ENCODE data around the gene RAB1A.

Gene RAB1A

DNA sequence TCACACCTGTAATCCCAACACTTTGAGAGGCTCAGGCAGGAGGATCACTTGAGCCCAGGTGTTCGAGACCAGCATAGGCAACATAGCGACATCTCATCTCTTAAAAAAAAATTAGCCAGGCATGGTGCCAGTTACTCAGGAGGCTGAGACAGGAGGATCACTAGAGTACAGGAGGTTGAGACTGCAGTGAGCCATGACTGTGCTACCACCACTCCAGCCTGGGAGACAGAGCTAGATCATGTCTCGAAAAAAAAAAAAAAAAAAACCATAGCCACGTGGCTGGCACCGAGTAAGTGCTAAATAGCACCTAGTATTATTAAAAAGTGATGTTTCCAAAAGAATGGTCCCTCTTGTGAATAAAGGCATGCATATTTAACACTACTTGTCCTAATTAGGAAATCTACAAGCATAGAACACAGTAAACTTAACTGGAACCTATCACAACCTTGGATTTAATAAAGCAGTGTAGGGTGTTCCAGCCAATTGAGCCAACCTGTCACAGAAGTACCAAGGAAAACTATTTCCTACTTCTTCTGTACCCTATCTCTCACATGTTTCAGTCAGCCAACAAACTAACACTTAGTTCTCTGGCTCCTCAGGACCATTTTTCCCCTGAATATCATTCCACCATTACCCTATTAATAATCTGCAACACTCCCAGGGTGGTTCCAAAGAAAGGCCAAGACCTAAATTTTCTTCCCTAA, 8.8 kb downstream of the RAB1A start:
- no peak for DNase-seq (ENCODE audit: low read depth)
- TF ChIP-seq, protein P1, sequence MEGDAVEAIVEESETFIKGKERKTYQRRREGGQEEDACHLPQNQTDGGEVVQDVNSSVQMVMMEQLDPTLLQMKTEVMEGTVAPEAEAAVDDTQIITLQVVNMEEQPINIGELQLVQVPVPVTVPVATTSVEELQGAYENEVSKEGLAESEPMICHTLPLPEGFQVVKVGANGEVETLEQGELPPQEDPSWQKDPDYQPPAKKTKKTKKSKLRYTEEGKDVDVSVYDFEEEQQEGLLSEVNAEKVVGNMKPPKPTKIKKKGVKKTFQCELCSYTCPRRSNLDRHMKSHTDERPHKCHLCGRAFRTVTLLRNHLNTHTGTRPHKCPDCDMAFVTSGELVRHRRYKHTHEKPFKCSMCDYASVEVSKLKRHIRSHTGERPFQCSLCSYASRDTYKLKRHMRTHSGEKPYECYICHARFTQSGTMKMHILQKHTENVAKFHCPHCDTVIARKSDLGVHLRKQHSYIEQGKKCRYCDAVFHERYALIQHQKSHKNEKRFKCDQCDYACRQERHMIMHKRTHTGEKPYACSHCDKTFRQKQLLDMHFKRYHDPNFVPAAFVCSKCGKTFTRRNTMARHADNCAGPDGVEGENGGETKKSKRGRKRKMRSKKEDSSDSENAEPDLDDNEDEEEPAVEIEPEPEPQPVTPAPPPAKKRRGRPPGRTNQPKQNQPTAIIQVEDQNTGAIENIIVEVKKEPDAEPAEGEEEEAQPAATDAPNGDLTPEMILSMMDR (conservative IDR thresholded peaks at IDR 0.05; ENCODE audit: low read depth, low read length), result no peak
- H3K4me3 ChIP-seq (ENCODE audit: low read depth, low read length), result no peak overlapping the region

DNA sequence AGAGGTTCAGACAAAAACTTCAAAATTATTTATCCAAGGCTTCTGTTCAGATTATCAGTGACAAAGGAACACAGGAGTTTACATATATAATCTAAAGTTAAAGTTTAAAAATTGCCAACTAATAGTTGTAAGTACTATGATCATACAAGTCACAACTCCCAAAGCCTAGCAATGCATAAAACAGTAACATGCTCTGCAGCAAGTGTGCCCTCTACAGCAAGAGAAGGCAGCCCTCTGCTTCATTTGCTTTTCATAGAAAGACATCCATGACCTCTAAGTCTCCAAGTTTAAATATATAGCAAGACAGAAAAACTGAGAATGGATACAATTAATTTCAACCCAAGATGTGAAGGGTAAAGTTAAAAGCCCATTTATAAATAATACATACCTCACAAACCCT, 13.3 kb downstream of the RAB1A start:
- TF ChIP-seq, protein P1 (conservative IDR thresholded peaks at IDR 0.05; ENCODE audit: low read depth, low read length), result no peak
- H3K4me3 ChIP-seq (ENCODE audit: low read depth, low read length), result no peak overlapping the region
- no peak for DNase-seq (ENCODE audit: low read depth)

DNA sequence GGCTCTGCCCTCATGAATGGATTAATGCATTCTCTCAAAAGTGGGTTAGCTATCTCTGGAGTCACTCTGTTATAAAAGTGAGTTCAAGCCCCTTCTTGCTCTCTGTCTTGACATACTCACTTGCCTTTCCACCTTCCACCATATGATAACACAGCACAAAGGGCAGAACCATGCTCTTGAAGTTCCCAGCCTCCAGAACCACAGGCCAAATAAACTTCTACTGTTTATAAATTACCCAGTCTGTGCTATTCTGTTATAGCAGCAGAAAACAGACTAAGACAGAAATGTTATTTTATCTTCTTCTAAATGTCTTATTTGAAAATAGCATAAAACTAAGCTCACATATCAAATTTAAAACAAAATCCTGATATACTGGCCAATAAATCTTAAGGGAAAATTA, 15.0 kb downstream of the RAB1A start:
- TF ChIP-seq, protein P1 (conservative IDR thresholded peaks at IDR 0.05; ENCODE audit: low read depth, low read length), result no peak
- no peak overlapping the region for H3K4me3 ChIP-seq (ENCODE audit: low read depth, low read length)
- no peak for DNase-seq (ENCODE audit: low read depth)

DNA sequence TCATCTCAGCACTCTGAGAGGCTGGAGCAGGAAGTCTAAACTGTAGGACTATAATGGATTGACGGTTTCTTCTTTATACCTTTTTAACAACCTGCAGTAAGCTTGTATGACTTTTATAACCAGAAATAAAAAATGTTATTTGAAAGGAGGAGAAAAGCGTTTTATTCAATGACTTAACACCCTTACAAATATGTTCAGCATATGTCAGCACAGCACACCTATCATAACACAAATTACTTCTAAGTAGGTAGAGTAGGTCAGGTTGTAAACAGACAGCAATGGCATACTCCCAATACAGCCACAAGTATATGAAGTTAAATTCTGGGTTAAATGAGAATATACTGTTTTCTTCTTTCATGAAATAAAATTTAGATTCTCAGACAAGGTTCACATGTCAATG, 16.1 kb downstream of the RAB1A start:
- no peak for DNase-seq (ENCODE audit: low read depth)
- H3K4me3 ChIP-seq (ENCODE audit: low read depth, low read length), result no peak overlapping the region
- TF ChIP-seq, protein P1 (conservative IDR thresholded peaks at IDR 0.05; ENCODE audit: low read depth, low read length), result no peak

DNA sequence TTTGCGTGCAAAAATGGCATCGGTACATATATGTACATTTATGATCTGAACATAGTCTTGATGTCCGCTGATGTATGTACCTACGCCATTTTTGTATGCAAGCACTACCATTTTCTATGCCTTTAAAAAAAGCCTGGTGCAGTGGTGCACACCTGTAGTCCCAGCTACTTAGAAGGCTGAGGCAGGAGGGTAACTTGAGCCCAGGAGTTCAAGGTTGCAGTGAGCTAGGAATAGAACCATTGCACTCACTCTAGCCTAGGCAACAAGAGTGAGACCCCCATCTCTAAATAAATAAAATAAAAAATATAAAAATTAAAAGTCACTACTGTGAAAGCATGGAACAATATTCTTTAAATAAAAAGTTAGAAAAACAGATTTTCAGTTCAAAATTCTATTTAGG, 16.7 kb downstream of the RAB1A start:
- TF ChIP-seq, protein P1 (conservative IDR thresholded peaks at IDR 0.05; ENCODE audit: low read depth, low read length), result no peak
- no peak for DNase-seq (ENCODE audit: low read depth)
- H3K4me3 ChIP-seq (ENCODE audit: low read depth, low read length), result no peak overlapping the region

DNA sequence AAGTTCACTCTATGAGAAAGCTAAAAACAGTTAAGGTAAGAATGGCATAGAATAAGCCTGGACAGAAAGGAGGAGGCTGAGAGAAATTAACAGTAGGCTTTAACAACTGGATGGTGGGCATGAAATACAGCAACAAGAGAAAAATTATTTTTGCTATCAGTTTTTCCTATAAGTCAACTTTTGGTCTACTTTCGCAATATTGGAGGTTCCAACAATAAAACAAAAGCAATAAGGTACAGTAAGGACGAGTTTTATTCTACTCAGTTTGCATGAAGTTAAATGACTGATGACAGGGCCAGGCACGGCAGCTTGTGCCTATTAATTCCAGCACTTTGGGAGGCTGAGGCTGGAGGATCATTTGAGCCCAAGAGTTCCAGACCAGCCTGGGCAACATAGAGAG, 17.3 kb downstream of the RAB1A start:
- DNase-seq (ENCODE audit: low read depth), result no peak
- H3K4me3 ChIP-seq (ENCODE audit: low read depth, low read length), result no peak overlapping the region
- TF ChIP-seq, protein P1 (conservative IDR thresholded peaks at IDR 0.05; ENCODE audit: low read depth, low read length), result no peak

DNA sequence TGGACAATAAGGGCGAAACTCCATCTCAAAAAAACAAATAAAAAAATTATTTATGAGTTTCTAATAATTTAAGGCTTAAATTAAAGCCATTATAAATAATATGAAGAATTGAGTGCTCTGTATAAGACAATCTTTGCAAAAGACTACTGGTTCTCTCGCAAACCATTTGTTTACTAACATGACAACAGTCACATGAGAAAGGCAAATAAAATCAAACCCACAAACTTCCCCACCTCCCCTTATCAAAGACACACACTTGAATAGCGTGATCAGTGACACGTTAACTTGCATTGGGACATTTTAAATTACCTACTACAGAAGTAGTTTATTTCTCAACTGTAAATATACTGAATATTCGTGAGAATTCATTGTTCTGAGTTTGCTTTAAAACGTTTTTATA, 21.1 kb downstream of the RAB1A start:
- TF ChIP-seq, protein P1 (conservative IDR thresholded peaks at IDR 0.05; ENCODE audit: low read depth, low read length), result no peak
- no peak for DNase-seq (ENCODE audit: low read depth)
- H3K4me3 ChIP-seq (ENCODE audit: low read depth, low read length), result no peak overlapping the region
